PC-9 (cell line): Measurements from ENCODE around the gene TOR1A.

Experiments
- EZH2 ChIP-seq: fragments of 200-600 bp; sonication (generic); IDR thresholded peaks from 2 replicates; pipeline ENCODE4 v1.8.0; 2017; ENCODE audit warnings: antibody characterized with exemption, low read depth
- TF ChIP-seq, protein P1 (sequence below): fragments of 200-600 bp; sonication (generic); conservative IDR thresholded peaks from 2 replicates; pipeline ENCODE4 v1.6.1; 2017; ENCODE audit warnings: mixed run types, antibody characterized with exemption, mild to moderate bottlenecking, moderate library complexity

- TF ChIP-seq, protein P1, sequence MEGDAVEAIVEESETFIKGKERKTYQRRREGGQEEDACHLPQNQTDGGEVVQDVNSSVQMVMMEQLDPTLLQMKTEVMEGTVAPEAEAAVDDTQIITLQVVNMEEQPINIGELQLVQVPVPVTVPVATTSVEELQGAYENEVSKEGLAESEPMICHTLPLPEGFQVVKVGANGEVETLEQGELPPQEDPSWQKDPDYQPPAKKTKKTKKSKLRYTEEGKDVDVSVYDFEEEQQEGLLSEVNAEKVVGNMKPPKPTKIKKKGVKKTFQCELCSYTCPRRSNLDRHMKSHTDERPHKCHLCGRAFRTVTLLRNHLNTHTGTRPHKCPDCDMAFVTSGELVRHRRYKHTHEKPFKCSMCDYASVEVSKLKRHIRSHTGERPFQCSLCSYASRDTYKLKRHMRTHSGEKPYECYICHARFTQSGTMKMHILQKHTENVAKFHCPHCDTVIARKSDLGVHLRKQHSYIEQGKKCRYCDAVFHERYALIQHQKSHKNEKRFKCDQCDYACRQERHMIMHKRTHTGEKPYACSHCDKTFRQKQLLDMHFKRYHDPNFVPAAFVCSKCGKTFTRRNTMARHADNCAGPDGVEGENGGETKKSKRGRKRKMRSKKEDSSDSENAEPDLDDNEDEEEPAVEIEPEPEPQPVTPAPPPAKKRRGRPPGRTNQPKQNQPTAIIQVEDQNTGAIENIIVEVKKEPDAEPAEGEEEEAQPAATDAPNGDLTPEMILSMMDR: no peak
- TF ChIP-seq EZH2: no peak
Measured at GRCh38 chr9:129812385-129812784, 11.6 kb downstream of the TOR1A start.
